ENCODE data around the gene CASK.

DNA sequence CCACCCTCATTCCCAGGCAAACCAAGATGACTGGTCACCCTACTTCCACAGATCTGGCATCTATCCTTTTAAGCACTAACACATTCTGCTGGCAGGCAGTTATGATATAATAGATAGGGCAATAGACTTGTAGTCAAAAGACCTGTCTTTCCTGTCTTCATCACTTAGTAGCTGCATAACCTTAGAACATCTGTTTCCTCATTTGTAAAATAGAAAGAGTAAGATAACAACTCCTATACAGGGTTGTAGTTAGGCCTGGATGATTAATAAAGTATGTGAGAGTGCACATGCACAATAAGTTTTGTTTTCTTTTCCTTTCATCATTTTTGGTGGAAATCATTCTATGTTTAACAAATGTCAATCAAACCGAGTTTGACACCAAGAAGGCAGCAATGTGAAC, 127.3 kb downstream of the CASK start:
- TF ChIP-seq, protein P1, sequence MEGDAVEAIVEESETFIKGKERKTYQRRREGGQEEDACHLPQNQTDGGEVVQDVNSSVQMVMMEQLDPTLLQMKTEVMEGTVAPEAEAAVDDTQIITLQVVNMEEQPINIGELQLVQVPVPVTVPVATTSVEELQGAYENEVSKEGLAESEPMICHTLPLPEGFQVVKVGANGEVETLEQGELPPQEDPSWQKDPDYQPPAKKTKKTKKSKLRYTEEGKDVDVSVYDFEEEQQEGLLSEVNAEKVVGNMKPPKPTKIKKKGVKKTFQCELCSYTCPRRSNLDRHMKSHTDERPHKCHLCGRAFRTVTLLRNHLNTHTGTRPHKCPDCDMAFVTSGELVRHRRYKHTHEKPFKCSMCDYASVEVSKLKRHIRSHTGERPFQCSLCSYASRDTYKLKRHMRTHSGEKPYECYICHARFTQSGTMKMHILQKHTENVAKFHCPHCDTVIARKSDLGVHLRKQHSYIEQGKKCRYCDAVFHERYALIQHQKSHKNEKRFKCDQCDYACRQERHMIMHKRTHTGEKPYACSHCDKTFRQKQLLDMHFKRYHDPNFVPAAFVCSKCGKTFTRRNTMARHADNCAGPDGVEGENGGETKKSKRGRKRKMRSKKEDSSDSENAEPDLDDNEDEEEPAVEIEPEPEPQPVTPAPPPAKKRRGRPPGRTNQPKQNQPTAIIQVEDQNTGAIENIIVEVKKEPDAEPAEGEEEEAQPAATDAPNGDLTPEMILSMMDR (conservative IDR thresholded peaks at IDR 0.05 in 1 of 2, IDR thresholded peaks at IDR 0.05 in 1 of 2; ENCODE audit: low read depth in 1 of 2, low read length in 2 of 2) = no peak
- no peak for TF ChIP-seq EZH2 (IDR thresholded peaks at IDR 0.05; ENCODE audit: low read length, missing control alignments)

Measured in fibroblast of lung (primary cell).